ENCODE results near the gene FSTL4. TPM values are rescaled to one million over a fixed set of nuclear protein-coding genes. Genes with fewer than 3 reads are reported as not detected.

Gene FSTL4
- total and polyA plus RNA-seq, 2 experiments from 2014 or later = 0.47 to 0.74 TPM

DNA sequence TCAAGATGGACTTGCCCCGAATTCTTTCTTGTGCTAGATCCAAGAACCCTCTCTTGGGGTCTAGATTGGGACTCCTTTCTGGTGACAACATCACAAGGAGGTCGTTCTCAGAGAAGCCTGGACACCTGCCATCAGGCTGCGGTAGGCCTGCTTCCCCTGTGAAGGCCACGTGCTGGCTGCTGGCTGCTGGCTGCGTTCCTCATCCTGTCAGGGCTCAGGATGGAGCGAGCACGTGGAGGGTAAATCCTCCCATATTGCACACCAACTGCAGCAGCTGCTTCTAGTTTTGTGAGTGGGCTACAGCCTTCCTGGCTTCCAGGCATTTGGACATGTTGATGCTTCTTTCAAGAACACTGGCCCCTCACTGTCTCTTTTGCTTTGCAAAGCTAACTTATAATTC, 464.9 kb downstream of the FSTL4 start:
- DNase-seq (ENCODE audit: low spot score) = no peak
- 67% methylated on average over 7 of the region's 7 CpGs for WGBS (ENCODE audit: low lambda C conversion rate, missing lambda C conversion rate)
- Histone ChIP-seq H4K20me1 (ENCODE audit: insufficient read depth, poor library complexity, severe bottlenecking) (no peaks in the 10 kb centered on the region), H3K36me3 (replicated peaks; ENCODE audit: insufficient read depth, low read depth) (no peaks in the 10 kb centered on the region), H3K27ac (no peak overlapping the region), H3K4me1 (ENCODE audit: insufficient read depth) (peaks cover 5% of the 10 kb centered on the region), H3K9me2 (replicated peaks; ENCODE audit: insufficient read depth) (no peaks in the 10 kb centered on the region), H2AFZ (no peak overlapping the region), H3K4me3 (no peak overlapping the region), H3K9me3 (ENCODE audit: low read depth) (no peaks in the 10 kb centered on the region), H3K27me3 (no peaks in the 10 kb centered on the region), H3K79me2 (no peaks in the 10 kb centered on the region), H3K4me2 (no peak overlapping the region)
- TF ChIP-seq, protein P1, sequence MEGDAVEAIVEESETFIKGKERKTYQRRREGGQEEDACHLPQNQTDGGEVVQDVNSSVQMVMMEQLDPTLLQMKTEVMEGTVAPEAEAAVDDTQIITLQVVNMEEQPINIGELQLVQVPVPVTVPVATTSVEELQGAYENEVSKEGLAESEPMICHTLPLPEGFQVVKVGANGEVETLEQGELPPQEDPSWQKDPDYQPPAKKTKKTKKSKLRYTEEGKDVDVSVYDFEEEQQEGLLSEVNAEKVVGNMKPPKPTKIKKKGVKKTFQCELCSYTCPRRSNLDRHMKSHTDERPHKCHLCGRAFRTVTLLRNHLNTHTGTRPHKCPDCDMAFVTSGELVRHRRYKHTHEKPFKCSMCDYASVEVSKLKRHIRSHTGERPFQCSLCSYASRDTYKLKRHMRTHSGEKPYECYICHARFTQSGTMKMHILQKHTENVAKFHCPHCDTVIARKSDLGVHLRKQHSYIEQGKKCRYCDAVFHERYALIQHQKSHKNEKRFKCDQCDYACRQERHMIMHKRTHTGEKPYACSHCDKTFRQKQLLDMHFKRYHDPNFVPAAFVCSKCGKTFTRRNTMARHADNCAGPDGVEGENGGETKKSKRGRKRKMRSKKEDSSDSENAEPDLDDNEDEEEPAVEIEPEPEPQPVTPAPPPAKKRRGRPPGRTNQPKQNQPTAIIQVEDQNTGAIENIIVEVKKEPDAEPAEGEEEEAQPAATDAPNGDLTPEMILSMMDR (IDR thresholded peaks at IDR 0.05; ENCODE audit: poor library complexity) = no peak
- no peak for TF ChIP-seq EZH2phosphoT487 (IDR thresholded peaks at IDR 0.05; ENCODE audit: low read depth, severe bottlenecking, unreplicated experiment)
- no peak for TF ChIP-seq EZH2 (IDR thresholded peaks at IDR 0.05; ENCODE audit: borderline replicate concordance)

Small RNA genes lying within 50 kb of the gene (microRNA-seq; reads per million reads assigned to microRNA genes)
- not detected for gene MIR1289-2

Small RNA genes lying within 50 kb of the gene (small RNA-seq; reads per million reads assigned to genes)
- gene MIR1289-2 = not detected
